GM21390 (cell line): ENCODE data around the gene RAX2.
"Not testable (repeated sequence)": the region's sequence is repeated elsewhere in the genome, so short reads cannot be mapped to it uniquely, and the experiment has no call there.

Experiments used
- ATAC-seq: cut with Tn5 transposase; IDR thresholded peaks from one replicate; pipeline ENCODE4 v1.9.1; 2021; ENCODE audit not compliant: unreplicated experiment

RAX2 gene

GRCh38 chr19:3771906-3772455 is at the start of gene RAX2:
RAX2 (minus strand) TSS chr19:3772228; CDS start chr19:3771742, 486 bp downstream.
- no peak for ATAC-seq

- ATAC-seq: no peak
These were observed 49.1 kb upstream of the RAX2 start for GRCh38 chr19:3821156-3821555.

- ATAC-seq: no peak
These were observed 48.0 kb upstream of the RAX2 start for GRCh38 chr19:3819989-3820388.

GRCh38 chr19:3818918-3819317 is 46.9 kb upstream of the RAX2 start:
- ATAC-seq: no peak

GRCh38 chr19:3818466-3818865 is 46.4 kb upstream of the RAX2 start:
- no peak for ATAC-seq

- no peak for ATAC-seq
These were observed 45.7 kb upstream of the RAX2 start for GRCh38 chr19:3817761-3818160.

- no peak for ATAC-seq
These were observed 44.7 kb upstream of the RAX2 start for GRCh38 chr19:3816566-3817218.

- not testable (repeated sequence) for ATAC-seq
These were observed 44.1 kb upstream of the RAX2 start for GRCh38 chr19:3816148-3816547.

- ATAC-seq: no peak
These were observed 42.6 kb upstream of the RAX2 start for GRCh38 chr19:3814648-3815047.

GRCh38 chr19:3813473-3814392 is 41.7 kb upstream of the RAX2 start:
- no peak for ATAC-seq

- ATAC-seq: no peak
These were observed 38.8 kb upstream of the RAX2 start for GRCh38 chr19:3810708-3811355.

- no peak for ATAC-seq
These were observed 38.1 kb upstream of the RAX2 start for GRCh38 chr19:3809881-3810707.

- no peak for ATAC-seq
These were observed 36.6 kb upstream of the RAX2 start for GRCh38 chr19:3808420-3809143.

GRCh38 chr19:3807574-3808354 is 35.7 kb upstream of the RAX2 start:
- no peak for ATAC-seq

- no peak for ATAC-seq
These were observed 35.1 kb upstream of the RAX2 start for GRCh38 chr19:3807131-3807480.

- no peak for ATAC-seq
These were observed 33.8 kb upstream of the RAX2 start for GRCh38 chr19:3805859-3806258.

GRCh38 chr19:3804429-3804828 is 32.4 kb upstream of the RAX2 start:
- ATAC-seq: no peak

GRCh38 chr19:3803986-3804385 is 32.0 kb upstream of the RAX2 start:
- ATAC-seq: no peak
